ENCODE measurements around the gene MYH11.

GRCh38 chr16:15888072-15888976 lies 31.5 kb upstream of the MYH11 start, which contains the start of gene CEP20:
- TF ChIP-seq, protein P1, sequence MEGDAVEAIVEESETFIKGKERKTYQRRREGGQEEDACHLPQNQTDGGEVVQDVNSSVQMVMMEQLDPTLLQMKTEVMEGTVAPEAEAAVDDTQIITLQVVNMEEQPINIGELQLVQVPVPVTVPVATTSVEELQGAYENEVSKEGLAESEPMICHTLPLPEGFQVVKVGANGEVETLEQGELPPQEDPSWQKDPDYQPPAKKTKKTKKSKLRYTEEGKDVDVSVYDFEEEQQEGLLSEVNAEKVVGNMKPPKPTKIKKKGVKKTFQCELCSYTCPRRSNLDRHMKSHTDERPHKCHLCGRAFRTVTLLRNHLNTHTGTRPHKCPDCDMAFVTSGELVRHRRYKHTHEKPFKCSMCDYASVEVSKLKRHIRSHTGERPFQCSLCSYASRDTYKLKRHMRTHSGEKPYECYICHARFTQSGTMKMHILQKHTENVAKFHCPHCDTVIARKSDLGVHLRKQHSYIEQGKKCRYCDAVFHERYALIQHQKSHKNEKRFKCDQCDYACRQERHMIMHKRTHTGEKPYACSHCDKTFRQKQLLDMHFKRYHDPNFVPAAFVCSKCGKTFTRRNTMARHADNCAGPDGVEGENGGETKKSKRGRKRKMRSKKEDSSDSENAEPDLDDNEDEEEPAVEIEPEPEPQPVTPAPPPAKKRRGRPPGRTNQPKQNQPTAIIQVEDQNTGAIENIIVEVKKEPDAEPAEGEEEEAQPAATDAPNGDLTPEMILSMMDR (conservative IDR thresholded peaks at IDR 0.05; ENCODE audit: low read length): no peak
- TF ChIP-seq EZH2phosphoT487 (IDR thresholded peaks at IDR 0.05; ENCODE audit: borderline replicate concordance): no peak

Measured in Loucy (cell line).